ENCODE measurements around the gene RPRML.
"Not testable (repeated sequence)": the region's sequence is repeated elsewhere in the genome, so short reads cannot be mapped to it uniquely, and the experiment has no call there.

The RPRML gene

GRCh38 chr17:46963571-46963970 lies 15.5 kb downstream of the RPRML start:
- FAIRE-seq (no peak), DNase-seq (ENCODE audit: insufficient read length, low spot score) (no peak)
- no peak for TF ChIP-seq POU2F2 (IDR thresholded peaks at IDR 0.05; ENCODE audit: low read depth, low read length)
- no peak for TF ChIP-seq PAX5 (IDR thresholded peaks at IDR 0.05; ENCODE audit: insufficient read depth, low read length, severe bottlenecking)
- no peak for TF ChIP-seq POLR2A (IDR thresholded peaks at IDR 0.05; ENCODE audit: low read depth, low read length)
- TF ChIP-seq POLR2AphosphoS5 (IDR thresholded peaks at IDR 0.05; ENCODE audit: low read depth, low read length) = no peak
- no peak for TF ChIP-seq TAF1 (IDR thresholded peaks at IDR 0.05; ENCODE audit: low read depth, low read length)

GRCh38 chr17:46962374-46962790 lies 16.7 kb downstream of the RPRML start:
- no peak for FAIRE-seq
- TF ChIP-seq TAF1 (IDR thresholded peaks at IDR 0.05; ENCODE audit: low read depth, low read length) = no peak
- no peak for TF ChIP-seq POLR2A (IDR thresholded peaks at IDR 0.05; ENCODE audit: low read depth, low read length)
- TF ChIP-seq POLR2AphosphoS5 (IDR thresholded peaks at IDR 0.05; ENCODE audit: low read depth, low read length) = no peak
- TF ChIP-seq PAX5 (IDR thresholded peaks at IDR 0.05; ENCODE audit: insufficient read depth, low read length, severe bottlenecking) = no peak
- no peak for TF ChIP-seq POU2F2 (IDR thresholded peaks at IDR 0.05; ENCODE audit: low read depth, low read length)
- TF ChIP-seq SPI1 (IDR thresholded peaks at IDR 0.05; ENCODE audit: low read depth, low read length) = no peak
- DNase-seq (ENCODE audit: insufficient read length, low spot score) = no peak

- no peak for TF ChIP-seq POU2F2 (IDR thresholded peaks at IDR 0.05; ENCODE audit: low read depth, low read length)
- no peak for TF ChIP-seq PAX5 (IDR thresholded peaks at IDR 0.05; ENCODE audit: insufficient read depth, low read length, severe bottlenecking)
- TF ChIP-seq POLR2A (IDR thresholded peaks at IDR 0.05; ENCODE audit: low read depth, low read length) = no peak
- no peak for TF ChIP-seq SPI1 (IDR thresholded peaks at IDR 0.05; ENCODE audit: low read depth, low read length)
- TF ChIP-seq TAF1 (IDR thresholded peaks at IDR 0.05; ENCODE audit: low read depth, low read length) = no peak
- no peak for TF ChIP-seq POLR2AphosphoS5 (IDR thresholded peaks at IDR 0.05; ENCODE audit: low read depth, low read length)
- FAIRE-seq = no peak
- DNase-seq (ENCODE audit: insufficient read length, low spot score) = no peak
Measured at GRCh38 chr17:46960152-46960551, 18.9 kb downstream of the RPRML start.

GRCh38 chr17:46958041-46958591 lies 20.9 kb downstream of the RPRML start:
- no peak for FAIRE-seq
- DNase-seq (ENCODE audit: insufficient read length, low spot score) = no peak
- TF ChIP-seq POLR2AphosphoS5 (IDR thresholded peaks at IDR 0.05; ENCODE audit: low read depth, low read length) = no peak
- no peak for TF ChIP-seq POLR2A (IDR thresholded peaks at IDR 0.05; ENCODE audit: low read depth, low read length)
- TF ChIP-seq TAF1 (IDR thresholded peaks at IDR 0.05; ENCODE audit: low read depth, low read length) = no peak
- TF ChIP-seq POU2F2 (IDR thresholded peaks at IDR 0.05; ENCODE audit: low read depth, low read length) = no peak

- FAIRE-seq; DNase-seq (ENCODE audit: insufficient read length, low spot score): not testable (repeated sequence)
Measured at GRCh38 chr17:46953191-46953590, 25.9 kb downstream of the RPRML start.

- DNase-seq (ENCODE audit: insufficient read length, low spot score) = no peak
- no peak for TF ChIP-seq TAF1 (IDR thresholded peaks at IDR 0.05; ENCODE audit: low read depth, low read length)
- no peak for TF ChIP-seq POLR2A (IDR thresholded peaks at IDR 0.05; ENCODE audit: low read depth, low read length)
- no peak for TF ChIP-seq POU2F2 (IDR thresholded peaks at IDR 0.05; ENCODE audit: low read depth, low read length)
- TF ChIP-seq POLR2AphosphoS5 (IDR thresholded peaks at IDR 0.05; ENCODE audit: low read depth, low read length) = no peak
- TF ChIP-seq PAX5 (IDR thresholded peaks at IDR 0.05; ENCODE audit: insufficient read depth, low read length, severe bottlenecking) = no peak
- no peak for TF ChIP-seq SPI1 (IDR thresholded peaks at IDR 0.05; ENCODE audit: low read depth, low read length)
- no peak for FAIRE-seq
Measured at GRCh38 chr17:46952115-46952514, 26.9 kb downstream of the RPRML start.

GRCh38 chr17:46951706-46952105 lies 27.3 kb downstream of the RPRML start:
- no peak for TF ChIP-seq PAX5 (IDR thresholded peaks at IDR 0.05; ENCODE audit: insufficient read depth, low read length, severe bottlenecking)
- TF ChIP-seq SPI1 (IDR thresholded peaks at IDR 0.05; ENCODE audit: low read depth, low read length) = no peak
- TF ChIP-seq POLR2AphosphoS5 (IDR thresholded peaks at IDR 0.05; ENCODE audit: low read depth, low read length) = no peak
- no peak for TF ChIP-seq POLR2A (IDR thresholded peaks at IDR 0.05; ENCODE audit: low read depth, low read length)
- no peak for TF ChIP-seq TAF1 (IDR thresholded peaks at IDR 0.05; ENCODE audit: low read depth, low read length)
- no peak for TF ChIP-seq POU2F2 (IDR thresholded peaks at IDR 0.05; ENCODE audit: low read depth, low read length)
- FAIRE-seq = no peak
- no peak for DNase-seq (ENCODE audit: insufficient read length, low spot score)

GRCh38 chr17:46950997-46951621 lies 27.9 kb downstream of the RPRML start:
- DNase-seq (ENCODE audit: insufficient read length, low spot score) (no peak), FAIRE-seq (no peak)
- no peak for TF ChIP-seq POLR2A (IDR thresholded peaks at IDR 0.05; ENCODE audit: low read depth, low read length)
- no peak for TF ChIP-seq TAF1 (IDR thresholded peaks at IDR 0.05; ENCODE audit: low read depth, low read length)
- TF ChIP-seq SPI1 (IDR thresholded peaks at IDR 0.05; ENCODE audit: low read depth, low read length) = no peak
- no peak for TF ChIP-seq PAX5 (IDR thresholded peaks at IDR 0.05; ENCODE audit: insufficient read depth, low read length, severe bottlenecking)
- TF ChIP-seq POU2F2 (IDR thresholded peaks at IDR 0.05; ENCODE audit: low read depth, low read length) = no peak

- TF ChIP-seq SPI1 (IDR thresholded peaks at IDR 0.05; ENCODE audit: low read depth, low read length) (no peak), POLR2AphosphoS5 (IDR thresholded peaks at IDR 0.05; ENCODE audit: low read depth, low read length) (no peak), TAF1 (IDR thresholded peaks at IDR 0.05; ENCODE audit: low read depth, low read length) (no peak), POU2F2 (IDR thresholded peaks at IDR 0.05; ENCODE audit: low read depth, low read length) (no peak), PAX5 (IDR thresholded peaks at IDR 0.05; ENCODE audit: insufficient read depth, low read length, severe bottlenecking) (no peak), POLR2A (IDR thresholded peaks at IDR 0.05; ENCODE audit: low read depth, low read length) (no peak)
- DNase-seq (ENCODE audit: insufficient read length, low spot score) (no peak), FAIRE-seq (no peak)
Measured at GRCh38 chr17:46950342-46950996, 28.6 kb downstream of the RPRML start.

All from GM12891 (cell line).